IMR-90 (cell line): ENCODE results near the gene CLCA1. TPM values are rescaled to one million over a fixed set of nuclear protein-coding genes. Genes with fewer than 3 reads are reported as not detected.

Source experiments
- ATAC-seq: fragments of 200-7000 bp; cut with Tn5 transposase; 2 replicates; pipeline ENCODE4 v1.9.1; 2020; ENCODE audit warnings: low read depth, mild to moderate bottlenecking, moderate library complexity
- BruUV-seq: library from RNA; stranded (reverse); fragments of 400-500 nt; replicated peaks from 2 replicates; lab custom pipeline; 2021; lab: Mats Ljungman, UMichigan
- CTCF ChIA-PET: fragments of 300-600 bp; formaldehyde crosslinking; extraction: SDS; loops from one replicate; lab custom pipeline; 2021; ENCODE audit warnings: antibody characterized with exemption; lab: Yijun Ruan, JAX
- POLR2A ChIA-PET: fragments of 300-600 bp; sonication (Branson Sonifier 250); formaldehyde crosslinking; loops from one replicate; lab custom pipeline; 2022; ENCODE audit warnings: antibody characterized with exemption; ENCODE audit not compliant: unreplicated experiment; lab: Charles Lee
- DNase-seq: peaks from one replicate; pipeline ENCODE4 v3.0.0; 2013
- H2AFZ ChIP-seq: replicated peaks from 2 replicates; pipeline ENCODE3; 2013; ENCODE audit warnings: low read length, mild to moderate bottlenecking; ENCODE audit not compliant: poor library complexity
- H2AK5ac ChIP-seq: 2 replicates; pipeline ENCODE4 v1.6.1; 2013; ENCODE audit warnings: low read depth, low read length, inconsistent platforms
- H2AK9ac ChIP-seq: replicated peaks from 2 replicates; pipeline ENCODE3; 2013; ENCODE audit warnings: mild to moderate bottlenecking, low read depth, low read length, moderate library complexity; ENCODE audit not compliant: poor library complexity
- H2BK120ac ChIP-seq: 2 replicates; pipeline ENCODE4 v1.6.1; 2013; ENCODE audit warnings: low read depth, low read length, inconsistent platforms
- H2BK15ac ChIP-seq: 3 replicates; pipeline ENCODE4 v1.6.1; 2013; ENCODE audit warnings: low read depth, low read length, inconsistent platforms
- H2BK20ac ChIP-seq: 2 replicates; pipeline ENCODE4 v1.6.1; 2013; ENCODE audit warnings: low read depth, mild to moderate bottlenecking, inconsistent platforms, low read length, moderate library complexity
- H2BK5ac ChIP-seq: 2 replicates; pipeline ENCODE4 v1.6.1; 2013; ENCODE audit warnings: mild to moderate bottlenecking, low read depth, low read length, inconsistent platforms; ENCODE audit not compliant: poor library complexity, severe bottlenecking
- H3K14ac ChIP-seq: replicated peaks from 2 replicates; pipeline ENCODE4 v1.6.1; 2013; ENCODE audit warnings: low read depth, low read length, inconsistent platforms
- H3K18ac ChIP-seq: 2 replicates; pipeline ENCODE4 v1.6.1; 2013; ENCODE audit warnings: low read depth, low read length, control low read depth
- H3K23ac ChIP-seq: 2 replicates; pipeline ENCODE4 v1.6.1; 2013; ENCODE audit warnings: low read depth, low read length, inconsistent platforms
- H3K27ac ChIP-seq: 2 replicates; pipeline ENCODE4 v1.5.1; 2013; ENCODE audit warnings: mild to moderate bottlenecking, control low read depth, low read length; ENCODE audit not compliant: insufficient read depth
- H3K27me3 ChIP-seq: 2 replicates; pipeline ENCODE4 v1.6.1; 2013; ENCODE audit warnings: low read length; ENCODE audit not compliant: control insufficient read depth, insufficient read depth
- H3K36me3 ChIP-seq: 2 replicates; pipeline ENCODE4 v1.6.1; 2013; ENCODE audit warnings: low read length, mixed read lengths; ENCODE audit not compliant: control insufficient read depth, insufficient read depth
- H3K4ac ChIP-seq: 2 replicates; pipeline ENCODE4 v1.6.1; 2013; ENCODE audit warnings: low read depth, low read length, inconsistent platforms
- H3K4me1 ChIP-seq: 2 replicates; pipeline ENCODE4 v1.6.1; 2013; ENCODE audit warnings: low read length, mixed read lengths; ENCODE audit not compliant: control insufficient read depth, insufficient read depth
- H3K4me2 ChIP-seq: 2 replicates; pipeline ENCODE4 v1.6.1; 2013; ENCODE audit warnings: low read depth, mild to moderate bottlenecking, control low read depth, low read length, moderate library complexity
- H3K4me3 ChIP-seq: 2 replicates; pipeline ENCODE4 v1.5.1; 2013; ENCODE audit warnings: low read depth, mild to moderate bottlenecking, control low read depth, low read length, moderate library complexity; ENCODE audit not compliant: insufficient read depth
- H3K56ac ChIP-seq: 2 replicates; pipeline ENCODE4 v1.6.1; 2013; ENCODE audit warnings: low read length, inconsistent platforms; ENCODE audit not compliant: insufficient read depth; ENCODE audit errors: extremely low read depth
- H3K79me1 ChIP-seq, 2 experiments: 2 replicates each; pipeline ENCODE4 v1.6.1; 2013; ENCODE audit warnings: low read length in 2 of 2, inconsistent platforms in 1 of 2, low read depth in 1 of 2
- H3K9ac ChIP-seq: 2 replicates; pipeline ENCODE4 v1.6.1; 2013; ENCODE audit warnings: low read depth, low read length, control low read depth
- H3K9me1 ChIP-seq: 2 replicates; pipeline ENCODE4 v1.6.1; 2013; ENCODE audit warnings: low read length, inconsistent platforms; ENCODE audit not compliant: insufficient read depth
- H3K9me3 ChIP-seq: 2 replicates; pipeline ENCODE4 v1.6.1; 2013; ENCODE audit warnings: low read length; ENCODE audit not compliant: control insufficient read depth, insufficient read depth
- H4K20me1 ChIP-seq: 2 replicates; pipeline ENCODE4 v1.6.1; 2013; ENCODE audit warnings: low read length, inconsistent platforms; ENCODE audit not compliant: insufficient read depth
- H4K5ac ChIP-seq: 2 replicates; pipeline ENCODE4 v1.6.1; 2013; ENCODE audit warnings: mild to moderate bottlenecking, low read depth, low read length, control low read depth
- H4K8ac ChIP-seq, 2 experiments: 2 replicates each; pipeline ENCODE4 v1.6.1; 2013; ENCODE audit warnings: low read depth in 2 of 2, low read length in 2 of 2, control low read depth in 1 of 2, inconsistent platforms in 1 of 2
- H4K91ac ChIP-seq: 2 replicates; pipeline ENCODE4 v1.6.1; 2013; ENCODE audit warnings: low read depth, low read length, inconsistent platforms; ENCODE audit not compliant: insufficient read depth
- BHLHE40 ChIP-seq: fragments of 150-350 bp; IDR thresholded peaks from 2 replicates; pipeline ENCODE4 v1.6.1; 2016; ENCODE audit warnings: mild to moderate bottlenecking, low read depth, low read length
- CEBPB ChIP-seq: IDR thresholded peaks from 2 replicates; pipeline ENCODE4 v1.6.1; 2012; ENCODE audit warnings: low read depth, low read length, improper control_type of control experiment
- CHD1 ChIP-seq: IDR thresholded peaks from 2 replicates; pipeline ENCODE4 v1.6.1; 2012; ENCODE audit warnings: low read depth, low read length, improper control_type of control experiment
- FOS ChIP-seq: fragments of 150-350 bp; IDR thresholded peaks from 2 replicates; pipeline ENCODE4 v1.6.1; 2016; ENCODE audit warnings: low read depth, low read length
- MAFK ChIP-seq: IDR thresholded peaks from 2 replicates; pipeline ENCODE4 v1.6.1; 2012; ENCODE audit warnings: low read depth, low read length, improper control_type of control experiment
- MAZ ChIP-seq: IDR thresholded peaks from 2 replicates; pipeline ENCODE4 v1.6.1; 2012; ENCODE audit warnings: low read depth, mild to moderate bottlenecking, low read length, improper control_type of control experiment, moderate library complexity, borderline replicate concordance
- MXI1 ChIP-seq: IDR thresholded peaks from 2 replicates; pipeline ENCODE4 v1.6.1; 2012; ENCODE audit warnings: low read depth, mild to moderate bottlenecking, low read length, moderate library complexity, borderline replicate concordance
- NFE2L2 ChIP-seq: fragments of 150-350 bp; IDR thresholded peaks from 2 replicates; pipeline ENCODE4 v1.6.1; 2016; ENCODE audit warnings: low read depth, mild to moderate bottlenecking, low read length
- POLR2A ChIP-seq: IDR thresholded peaks from 2 replicates; pipeline ENCODE4 v1.6.1; 2012; ENCODE audit warnings: mild to moderate bottlenecking, low read depth, low read length
- RAD21 ChIP-seq: IDR thresholded peaks from 2 replicates; pipeline ENCODE4 v1.6.1; 2012; ENCODE audit warnings: low read length, improper control_type of control experiment
- RCOR1 ChIP-seq: IDR thresholded peaks from 2 replicates; pipeline ENCODE4 v1.6.1; 2012; ENCODE audit warnings: mild to moderate bottlenecking, low read length, improper control_type of control experiment; ENCODE audit not compliant: insufficient replicate concordance
- RFX5 ChIP-seq: IDR thresholded peaks from 2 replicates; pipeline ENCODE4 v1.8.0; 2012; ENCODE audit warnings: low read depth, mild to moderate bottlenecking, low read length, moderate library complexity
- SMC3 ChIP-seq: fragments of 150-350 bp; IDR thresholded peaks from 2 replicates; pipeline ENCODE4 v1.6.1; 2016; ENCODE audit warnings: low read depth, mild to moderate bottlenecking, antibody characterized with exemption, low read length, moderate library complexity
- WGBS, 2 experiments: methylation state at CpG; one replicate each; pipeline versions ENCODE4 v1.1.5 to v1.1.7; 2013; ENCODE audit warnings: missing lambda C conversion rate in 2 of 2; ENCODE audit not compliant: insufficient read length in 1 of 2; ENCODE audit errors: extremely low coverage in 2 of 2; 5-methylcytosine and 5-hydroxymethylcytosine counted together
- dilution Hi-C: fragments of 300-500 bp; cut with HindIII; formaldehyde crosslinking; loops from one replicate; pipeline ENCODE4 v1.14.3; 2018; ENCODE audit warnings: low sequenced_read_pairs; ENCODE audit not compliant: unreplicated experiment
- in situ Hi-C: fragments of 300-500 bp; cut with MboI; formaldehyde crosslinking; loops from 3 replicates; pipeline ENCODE4 v1.14.3; 2019; ENCODE audit warnings: low sequenced_read_pairs, inconsistent platforms, mixed read lengths
- intact Hi-C: fragments of 100-400 bp; cut with micrococcal nuclease; formaldehyde crosslinking; loops from 2 replicates; pipeline ENCODE4 v1.10.0; 2022
- polyA plus RNA-seq, 3 experiments: library from polyadenylated mRNA; depleted of rRNA; stranded (reverse); fragments of >200 nt; gene quantifications; 2 replicates each; pipeline ENCODE4 v1.2.3, GENCODE V29; 2012; ENCODE audit warnings: low replicate concordance in 1 of 3
- total RNA-seq: library from RNA; depleted of rRNA; stranded (reverse); fragments of >200 nt; gene quantifications from 2 replicates; pipeline ENCODE4 v1.2.3, GENCODE V29; 2012
- TF ChIP-seq, protein P1 (sequence below): fragments of 150-350 bp; IDR thresholded peaks from 2 replicates; pipeline ENCODE4 v1.6.1; 2016; ENCODE audit warnings: low read depth, mild to moderate bottlenecking, low read length, moderate library complexity, borderline replicate concordance
- TF ChIP-seq, protein P2 (sequence below): fragments of 150-350 bp; IDR thresholded peaks from 2 replicates; pipeline ENCODE4 v1.6.1; 2017; ENCODE audit warnings: mild to moderate bottlenecking, antibody characterized with exemption, low read length, low read depth
- TF ChIP-seq, protein P3 (sequence below): conservative IDR thresholded peaks from 2 replicates; pipeline ENCODE4 v1.5.1; 2012; ENCODE audit warnings: mild to moderate bottlenecking, low read depth, low read length, improper control_type of control experiment

Gene CLCA1
- total and polyA plus RNA-seq, 2 of the 4 experiments (the other 2 are of a cell fraction), result not detected

DNA sequence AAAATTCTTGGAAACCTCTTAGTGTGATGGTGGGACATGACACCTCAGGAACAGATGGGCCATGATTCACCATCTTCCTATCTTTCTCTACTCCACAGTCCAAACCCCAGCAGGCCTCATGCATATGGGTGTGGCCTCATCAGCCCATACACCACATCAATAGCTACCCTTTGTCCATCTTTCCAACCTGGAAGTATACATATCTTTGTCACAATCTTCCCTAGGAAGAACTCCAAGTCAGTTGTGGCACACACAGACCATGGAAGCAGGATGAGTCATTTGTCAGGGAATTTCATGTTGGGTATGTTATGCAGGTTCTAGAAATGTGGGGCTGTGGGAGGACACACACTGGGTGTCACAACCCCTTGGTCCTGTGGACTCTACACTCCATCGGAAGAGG, 47.6 kb downstream of the CLCA1 start:
- no peak overlapping the region for H2AK5ac ChIP-seq
- H3K36me3 ChIP-seq, result no peaks in the 10 kb centered on the region
- no CpG with 5 or more reads among the region's 1 CpG for WGBS, 2 experiments
- BruUV-seq, result no TSS peak
- H4K8ac ChIP-seq, result no peak overlapping the region
- H3K23ac ChIP-seq, result no peak overlapping the region
- no peak for TF ChIP-seq BHLHE40
- TF ChIP-seq FOS, result no peak
- TF ChIP-seq, protein P1, sequence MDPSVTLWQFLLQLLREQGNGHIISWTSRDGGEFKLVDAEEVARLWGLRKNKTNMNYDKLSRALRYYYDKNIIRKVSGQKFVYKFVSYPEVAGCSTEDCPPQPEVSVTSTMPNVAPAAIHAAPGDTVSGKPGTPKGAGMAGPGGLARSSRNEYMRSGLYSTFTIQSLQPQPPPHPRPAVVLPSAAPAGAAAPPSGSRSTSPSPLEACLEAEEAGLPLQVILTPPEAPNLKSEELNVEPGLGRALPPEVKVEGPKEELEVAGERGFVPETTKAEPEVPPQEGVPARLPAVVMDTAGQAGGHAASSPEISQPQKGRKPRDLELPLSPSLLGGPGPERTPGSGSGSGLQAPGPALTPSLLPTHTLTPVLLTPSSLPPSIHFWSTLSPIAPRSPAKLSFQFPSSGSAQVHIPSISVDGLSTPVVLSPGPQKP, result no peak
- no peak for TF ChIP-seq MAZ
- TF ChIP-seq, protein P2, sequence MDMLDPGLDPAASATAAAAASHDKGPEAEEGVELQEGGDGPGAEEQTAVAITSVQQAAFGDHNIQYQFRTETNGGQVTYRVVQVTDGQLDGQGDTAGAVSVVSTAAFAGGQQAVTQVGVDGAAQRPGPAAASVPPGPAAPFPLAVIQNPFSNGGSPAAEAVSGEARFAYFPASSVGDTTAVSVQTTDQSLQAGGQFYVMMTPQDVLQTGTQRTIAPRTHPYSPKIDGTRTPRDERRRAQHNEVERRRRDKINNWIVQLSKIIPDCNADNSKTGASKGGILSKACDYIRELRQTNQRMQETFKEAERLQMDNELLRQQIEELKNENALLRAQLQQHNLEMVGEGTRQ, result no peak
- TF ChIP-seq SMC3, result no peak
- no peak for TF ChIP-seq POLR2A
- TF ChIP-seq NFE2L2, result no peak
- no peak for TF ChIP-seq CHD1
- TF ChIP-seq RFX5, result no peak
- TF ChIP-seq CEBPB, result no peak
- TF ChIP-seq MAFK, result no peak
- no peak for TF ChIP-seq RAD21
- TF ChIP-seq RCOR1, result no peak
- no peak for TF ChIP-seq MXI1
- TF ChIP-seq, protein P3, sequence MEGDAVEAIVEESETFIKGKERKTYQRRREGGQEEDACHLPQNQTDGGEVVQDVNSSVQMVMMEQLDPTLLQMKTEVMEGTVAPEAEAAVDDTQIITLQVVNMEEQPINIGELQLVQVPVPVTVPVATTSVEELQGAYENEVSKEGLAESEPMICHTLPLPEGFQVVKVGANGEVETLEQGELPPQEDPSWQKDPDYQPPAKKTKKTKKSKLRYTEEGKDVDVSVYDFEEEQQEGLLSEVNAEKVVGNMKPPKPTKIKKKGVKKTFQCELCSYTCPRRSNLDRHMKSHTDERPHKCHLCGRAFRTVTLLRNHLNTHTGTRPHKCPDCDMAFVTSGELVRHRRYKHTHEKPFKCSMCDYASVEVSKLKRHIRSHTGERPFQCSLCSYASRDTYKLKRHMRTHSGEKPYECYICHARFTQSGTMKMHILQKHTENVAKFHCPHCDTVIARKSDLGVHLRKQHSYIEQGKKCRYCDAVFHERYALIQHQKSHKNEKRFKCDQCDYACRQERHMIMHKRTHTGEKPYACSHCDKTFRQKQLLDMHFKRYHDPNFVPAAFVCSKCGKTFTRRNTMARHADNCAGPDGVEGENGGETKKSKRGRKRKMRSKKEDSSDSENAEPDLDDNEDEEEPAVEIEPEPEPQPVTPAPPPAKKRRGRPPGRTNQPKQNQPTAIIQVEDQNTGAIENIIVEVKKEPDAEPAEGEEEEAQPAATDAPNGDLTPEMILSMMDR, result no peak
- POLR2A ChIA-PET, result no interaction called here
- H3K18ac ChIP-seq, result no peak overlapping the region
- no peak overlapping the region for H3K56ac ChIP-seq
- H3K27me3 ChIP-seq, result no peaks in the 10 kb centered on the region
- no peak overlapping the region for H4K5ac ChIP-seq
- no peak overlapping the region for H2BK120ac ChIP-seq
- dilution Hi-C loops (no loop called here), intact Hi-C loops (no loop called here), in situ Hi-C loops (no loop called here)
- H4K20me1 ChIP-seq, result no peaks in the 10 kb centered on the region
- no peak overlapping the region for H3K27ac ChIP-seq
- H4K91ac ChIP-seq, result no peak overlapping the region
- no peaks in the 10 kb centered on the region for H3K79me1 ChIP-seq
- DNase-seq (no peak), ATAC-seq (no peak)
- H3K4me3 ChIP-seq, result no peak overlapping the region
- H2AFZ ChIP-seq, result no peak overlapping the region
- H2AK9ac ChIP-seq, result no peak overlapping the region
- no peak overlapping the region for H2BK5ac ChIP-seq
- CTCF ChIA-PET, result no interaction called here
- H3K9me3 ChIP-seq, result no peaks in the 10 kb centered on the region
- H2BK20ac ChIP-seq, result no peak overlapping the region
- no peaks in the 10 kb centered on the region for H3K9me1 ChIP-seq
- H3K14ac ChIP-seq, result no peak overlapping the region
- H2BK15ac ChIP-seq, result no peak overlapping the region
- no peaks in the 10 kb centered on the region for H3K4me1 ChIP-seq
- no peak overlapping the region for H3K4ac ChIP-seq
- no peak overlapping the region for H3K9ac ChIP-seq
- H3K4me2 ChIP-seq, result no peak overlapping the region
